NK-92 (cell line): ENCODE results near the gene ABCB9.
"Not testable (repeated sequence)": the region's sequence is repeated elsewhere in the genome, so short reads cannot be mapped to it uniquely, and the experiment has no call there.

ENCODE experiments used
- DNase-seq: peaks from one replicate; lab custom pipeline; 2025; ENCODE audit not compliant: unreplicated experiment; lab: John Stamatoyannopoulos, UW

ABCB9 gene

GRCh38 chr12:122903693-122904034, 62.6 kb downstream of the ABCB9 start:
- DNase-seq: no peak

GRCh38 chr12:122902854-122903692, 63.2 kb downstream of the ABCB9 start:
- DNase-seq: no peak

- no peak for DNase-seq
Measured at GRCh38 chr12:122899887-122900286, 66.4 kb downstream of the ABCB9 start.

GRCh38 chr12:122896662-122897061, 69.6 kb downstream of the ABCB9 start:
- DNase-seq: no peak

GRCh38 chr12:122895704-122896636, 70.3 kb downstream of the ABCB9 start, which contains the start of gene VPS37B:
Gene VPS37B (minus strand): TSS chr12:122896124. CDS start chr12:122896062, 62 bp downstream.
- peak; percentile 21 for DNase-seq

- no peak for DNase-seq
Measured at GRCh38 chr12:122895320-122895703, 71.0 kb downstream of the ABCB9 start.

GRCh38 chr12:122894193-122895121, 71.8 kb downstream of the ABCB9 start:
- no peak for DNase-seq

- no peak for DNase-seq
Measured at GRCh38 chr12:122893208-122894153, 72.8 kb downstream of the ABCB9 start.

- not testable (repeated sequence) for DNase-seq
Measured at GRCh38 chr12:122892724-122893123, 73.5 kb downstream of the ABCB9 start.

GRCh38 chr12:122891661-122892525, 74.4 kb downstream of the ABCB9 start:
- DNase-seq: no peak

GRCh38 chr12:122889761-122890520, 76.3 kb downstream of the ABCB9 start:
- no peak for DNase-seq

GRCh38 chr12:122888232-122888752, 78.0 kb downstream of the ABCB9 start:
- DNase-seq: no peak

GRCh38 chr12:122887819-122888212, 78.4 kb downstream of the ABCB9 start:
- DNase-seq: no peak

- no peak for DNase-seq
Measured at GRCh38 chr12:122886851-122887818, 79.1 kb downstream of the ABCB9 start.

GRCh38 chr12:122886161-122886560, 80.1 kb downstream of the ABCB9 start:
- no peak for DNase-seq

GRCh38 chr12:122884860-122885259, 81.4 kb downstream of the ABCB9 start:
- DNase-seq: no peak
